ENCODE data around the gene FCRL6. TPM values are rescaled to one million over a fixed set of nuclear protein-coding genes. Genes with fewer than 3 reads are reported as not detected.

FCRL6 gene
- total RNA-seq, 1 experiment from 2014 or later = not detected

DNA sequence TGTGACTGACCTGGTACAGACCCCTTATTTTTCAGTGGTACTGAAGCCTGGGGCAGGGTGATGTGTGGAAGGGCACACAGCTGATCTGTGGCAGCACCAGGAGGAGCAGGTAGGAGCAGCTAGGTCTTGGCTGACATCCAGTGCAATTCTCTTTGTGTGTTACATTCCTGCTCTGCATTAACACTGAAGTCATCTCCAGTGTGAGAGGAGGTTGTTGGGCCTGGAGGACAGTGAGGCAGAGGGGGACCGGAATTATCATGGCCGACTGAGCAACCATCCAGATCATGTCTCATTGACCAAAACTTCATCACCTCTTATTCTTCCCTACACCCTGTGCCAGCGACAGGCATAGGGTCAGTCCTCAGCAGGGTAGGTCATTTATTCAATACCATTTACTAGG lies 26.0 kb downstream of the FCRL6 start:
- no peak for DNase-seq (ENCODE audit: low read depth)
- in situ Hi-C loops (cut with HindIII; ENCODE audit: low pct_unique_long_range_greater_than_20kb, low sequenced_read_pairs) = no loop called here

DNA sequence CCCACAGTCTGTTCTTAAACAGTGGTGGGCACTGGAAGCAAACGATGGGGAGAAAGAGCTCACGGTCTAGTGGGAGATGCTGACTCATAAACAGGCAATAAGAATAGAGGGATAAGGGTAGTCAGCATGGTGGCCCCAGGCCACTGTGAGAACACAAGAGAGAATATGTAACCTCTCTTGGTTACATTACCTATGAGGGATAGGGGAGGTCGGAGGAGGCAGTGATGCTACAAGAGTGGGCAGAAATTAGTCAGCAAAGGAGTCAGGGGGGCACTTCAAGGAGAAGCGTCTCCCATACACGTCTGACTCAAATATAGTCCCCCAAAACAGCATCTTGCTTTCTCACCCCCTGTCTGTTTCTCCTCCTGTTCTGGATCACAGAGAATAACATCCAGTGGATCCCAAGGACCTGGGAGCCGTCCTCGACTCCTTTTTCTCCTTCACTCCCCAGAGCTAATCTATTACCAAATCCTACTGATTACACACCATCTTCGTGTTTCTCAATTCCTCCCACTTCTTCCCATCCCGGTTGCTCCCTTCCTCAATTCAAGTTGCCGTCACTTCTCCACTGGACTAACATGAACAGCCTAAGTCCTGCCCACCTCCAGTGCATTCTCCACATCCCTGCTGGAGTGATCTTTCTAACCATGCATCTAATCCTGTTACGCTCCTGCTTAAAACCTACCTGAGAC lies 26.6 kb downstream of the FCRL6 start:
- in situ Hi-C loops (cut with HindIII; ENCODE audit: low pct_unique_long_range_greater_than_20kb, low sequenced_read_pairs) = no loop called here
- no peak for DNase-seq (ENCODE audit: low read depth)

DNA sequence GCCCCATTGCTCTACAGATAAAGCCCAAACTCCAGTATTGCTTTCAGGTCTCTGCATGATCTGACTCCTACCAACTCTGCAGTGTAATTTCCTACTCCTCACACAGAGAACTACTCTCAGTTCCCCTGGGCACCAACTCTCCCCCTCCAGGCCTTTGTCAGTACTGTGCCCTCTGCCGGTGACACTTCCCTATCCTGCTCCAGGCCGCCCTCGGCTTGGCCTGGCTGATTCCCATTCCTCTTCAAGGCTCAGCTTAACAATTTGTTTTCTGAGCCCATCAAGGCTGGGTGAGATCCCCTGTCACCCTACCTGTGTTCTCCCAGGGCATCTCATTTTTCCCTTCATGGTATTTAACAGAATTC lies 27.1 kb downstream of the FCRL6 start:
- DNase-seq (ENCODE audit: low read depth) = no peak
- in situ Hi-C loops (cut with HindIII; ENCODE audit: low pct_unique_long_range_greater_than_20kb, low sequenced_read_pairs) = no loop called here

DNA sequence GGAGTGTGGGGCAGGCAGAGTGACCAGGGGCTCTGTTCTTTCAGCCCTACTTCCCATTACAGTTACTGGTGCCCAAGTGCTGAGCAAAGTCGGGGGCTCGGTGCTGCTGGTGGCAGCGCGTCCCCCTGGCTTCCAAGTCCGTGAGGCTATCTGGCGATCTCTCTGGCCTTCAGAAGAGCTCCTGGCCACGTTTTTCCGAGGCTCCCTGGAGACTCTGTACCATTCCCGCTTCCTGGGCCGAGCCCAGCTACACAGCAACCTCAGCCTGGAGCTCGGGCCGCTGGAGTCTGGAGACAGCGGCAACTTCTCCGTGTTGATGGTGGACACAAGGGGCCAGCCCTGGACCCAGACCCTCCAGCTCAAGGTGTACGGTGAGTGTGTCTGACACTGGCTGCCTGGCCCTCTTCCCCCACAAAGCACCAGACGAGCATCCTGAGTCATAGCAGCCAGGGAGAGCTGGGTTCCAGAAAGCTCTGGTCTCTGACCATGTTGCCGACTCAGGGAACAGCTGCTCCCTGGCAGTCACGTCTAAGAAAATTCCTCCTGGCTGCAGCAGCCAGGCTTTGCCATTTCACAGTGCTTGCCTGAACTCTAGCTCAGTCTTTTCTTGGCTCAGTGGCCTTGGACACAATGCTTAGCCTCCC lies 27.8 kb downstream of the FCRL6 start:
- in situ Hi-C loops (cut with HindIII; ENCODE audit: low pct_unique_long_range_greater_than_20kb, low sequenced_read_pairs) = no loop called here
- DNase-seq (ENCODE audit: low read depth) = no peak

DNA sequence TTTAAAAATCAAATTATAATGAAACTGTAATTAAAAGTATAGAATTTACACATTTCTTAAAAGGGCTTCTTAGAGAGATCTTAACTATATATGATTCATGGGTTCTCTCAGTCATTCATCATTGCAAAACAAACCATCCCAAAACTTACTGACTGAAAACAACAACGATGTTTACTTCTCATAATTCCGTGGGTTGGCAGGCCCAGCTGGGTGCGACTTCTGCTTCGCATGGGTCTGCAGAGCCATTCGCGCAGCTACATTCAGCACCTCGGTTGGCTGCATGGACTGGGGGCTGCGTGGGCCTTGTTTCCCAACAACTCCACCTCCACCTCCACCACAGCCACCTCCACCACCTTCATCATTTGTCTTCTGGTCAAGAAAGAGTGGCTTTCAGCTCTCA lies 28.6 kb downstream of the FCRL6 start:
- in situ Hi-C loops (cut with HindIII; ENCODE audit: low pct_unique_long_range_greater_than_20kb, low sequenced_read_pairs) = no loop called here

DNA sequence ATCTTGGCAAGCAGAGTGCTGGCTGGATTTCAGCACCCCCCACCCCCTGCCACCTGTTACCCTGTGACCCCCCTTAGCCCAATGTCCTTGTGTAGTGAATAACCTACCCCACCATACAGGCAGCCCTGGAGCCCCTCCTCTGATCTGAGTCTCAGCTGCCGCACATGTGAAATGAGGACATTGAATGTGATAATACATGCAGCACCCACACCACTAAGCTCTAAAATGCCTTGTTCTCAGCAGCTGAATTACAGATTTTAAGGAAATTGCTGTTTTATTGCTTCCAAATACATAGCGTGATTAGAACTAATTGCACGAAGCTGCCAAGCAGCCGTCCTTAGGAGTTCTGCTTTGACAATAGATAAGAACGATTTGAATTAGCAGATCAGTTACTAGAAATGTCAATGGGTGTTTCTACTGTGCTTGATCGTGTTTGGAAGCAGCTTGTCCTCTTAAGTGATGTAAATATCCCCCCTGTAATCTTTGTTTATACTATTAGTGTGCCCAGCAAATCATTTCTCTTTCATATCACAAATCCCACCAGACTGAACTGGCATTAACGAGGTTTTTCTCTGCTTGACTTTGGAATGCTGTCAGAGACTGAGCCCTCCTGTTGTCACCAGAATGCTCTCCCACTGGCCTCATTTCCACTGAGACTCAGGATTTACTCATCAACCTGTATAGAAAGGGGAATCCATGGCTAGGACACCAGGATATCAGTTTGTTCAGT lies 29.4 kb downstream of the FCRL6 start:
- DNase-seq (ENCODE audit: low read depth) = no peak
- in situ Hi-C loops (cut with HindIII; ENCODE audit: low pct_unique_long_range_greater_than_20kb, low sequenced_read_pairs) = no loop called here

More for the DNA sequence above, 28.6 kb downstream of the FCRL6 start:
- no peak for DNase-seq (ENCODE audit: low read depth)

DNA sequence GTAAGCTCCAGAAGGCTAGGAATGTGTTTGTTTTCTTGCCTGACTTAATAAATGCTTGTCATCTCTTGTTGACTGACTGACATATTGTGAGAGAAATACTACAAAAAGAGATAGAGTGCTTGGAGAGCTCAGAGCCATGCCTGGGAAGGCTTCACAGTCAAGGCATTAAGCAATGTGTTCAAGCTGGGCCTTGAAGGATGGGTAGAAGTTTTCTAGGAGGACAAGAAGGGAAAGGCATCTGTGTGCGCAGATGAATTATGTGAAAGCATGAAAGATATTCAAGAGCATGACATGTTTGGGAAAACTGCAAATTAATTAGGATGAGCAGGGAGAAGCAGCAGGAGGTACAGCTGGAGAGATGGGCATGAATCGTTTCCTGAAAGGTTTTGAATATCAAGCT lies 30.1 kb downstream of the FCRL6 start:
- no peak for DNase-seq (ENCODE audit: low read depth)
- in situ Hi-C loops (cut with HindIII; ENCODE audit: low pct_unique_long_range_greater_than_20kb, low sequenced_read_pairs) = no loop called here

DNA sequence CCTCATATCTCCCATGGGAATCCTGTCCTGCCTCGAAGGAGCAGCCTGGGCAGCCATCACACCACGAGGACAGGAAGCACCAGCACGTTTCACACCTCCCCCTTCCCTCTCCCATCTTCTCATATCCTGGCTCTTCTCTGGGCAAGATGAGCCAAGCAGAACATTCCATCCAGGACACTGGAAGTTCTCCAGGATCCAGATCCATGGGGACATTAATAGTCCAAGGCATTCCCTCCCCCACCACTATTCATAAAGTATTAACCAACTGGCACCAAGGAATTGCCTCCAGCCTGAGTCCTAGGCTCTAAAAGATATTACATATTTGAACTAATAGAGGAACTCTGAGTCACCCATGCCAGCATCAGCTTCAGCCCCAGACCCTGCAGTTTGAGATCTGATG lies 33.2 kb downstream of the FCRL6 start:
- DNase-seq (ENCODE audit: low read depth) = no peak
- in situ Hi-C loops (cut with HindIII; ENCODE audit: low pct_unique_long_range_greater_than_20kb, low sequenced_read_pairs) = no loop called here

DNA sequence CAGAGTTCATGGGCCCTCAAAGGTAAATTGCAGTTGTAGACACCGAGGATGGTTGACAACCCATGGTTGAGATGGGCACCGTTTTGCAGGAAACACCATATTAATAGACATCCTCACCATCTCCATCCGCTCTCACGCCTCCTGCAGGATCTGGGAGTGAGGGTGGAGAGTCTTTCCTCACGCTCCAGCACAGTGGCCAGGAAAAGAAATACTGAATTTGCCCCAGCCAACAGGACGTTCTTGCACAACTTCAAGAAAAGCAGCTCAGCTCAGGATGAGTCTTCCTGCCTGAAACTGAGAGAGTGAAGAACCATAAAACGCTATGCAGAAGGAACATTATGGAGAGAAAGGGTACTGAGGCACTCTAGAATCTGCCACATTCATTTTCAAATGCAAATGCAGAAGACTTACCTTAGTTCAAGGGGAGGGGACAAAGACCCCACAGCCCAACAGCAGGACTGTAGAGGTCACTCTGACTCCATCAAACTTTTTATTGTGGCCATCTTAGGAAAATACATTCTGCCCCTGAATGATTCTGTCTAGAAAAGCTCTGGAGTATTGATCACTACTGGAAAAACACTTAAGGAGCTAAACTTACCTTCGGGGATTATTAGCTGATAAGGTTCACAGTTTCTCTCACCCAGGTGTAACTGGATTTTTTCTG lies 33.8 kb downstream of the FCRL6 start:
- in situ Hi-C loops (cut with HindIII; ENCODE audit: low pct_unique_long_range_greater_than_20kb, low sequenced_read_pairs) = no loop called here
- DNase-seq (ENCODE audit: low read depth) = no peak

DNA sequence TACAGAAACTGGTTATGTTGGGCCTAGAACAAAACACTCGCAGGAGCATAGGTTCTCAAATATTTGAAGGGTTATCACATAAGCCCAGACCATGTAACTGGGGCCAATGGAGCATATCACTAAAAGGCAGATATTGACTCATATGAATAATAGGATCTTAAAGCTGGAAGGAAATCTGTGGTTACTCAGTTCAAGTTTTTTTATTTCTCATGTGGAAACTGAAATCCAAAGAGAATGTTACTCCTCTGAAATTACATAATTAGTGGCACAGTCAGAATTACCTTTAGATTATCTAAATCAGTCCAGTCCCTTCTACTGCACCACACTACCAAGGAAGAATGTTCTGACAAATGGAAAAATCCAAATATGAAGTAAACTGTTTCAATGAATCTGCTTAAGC lies 36.6 kb downstream of the FCRL6 start:
- DNase-seq (ENCODE audit: low read depth) = no peak
- in situ Hi-C loops (cut with HindIII; ENCODE audit: low pct_unique_long_range_greater_than_20kb, low sequenced_read_pairs) = no loop called here

DNA sequence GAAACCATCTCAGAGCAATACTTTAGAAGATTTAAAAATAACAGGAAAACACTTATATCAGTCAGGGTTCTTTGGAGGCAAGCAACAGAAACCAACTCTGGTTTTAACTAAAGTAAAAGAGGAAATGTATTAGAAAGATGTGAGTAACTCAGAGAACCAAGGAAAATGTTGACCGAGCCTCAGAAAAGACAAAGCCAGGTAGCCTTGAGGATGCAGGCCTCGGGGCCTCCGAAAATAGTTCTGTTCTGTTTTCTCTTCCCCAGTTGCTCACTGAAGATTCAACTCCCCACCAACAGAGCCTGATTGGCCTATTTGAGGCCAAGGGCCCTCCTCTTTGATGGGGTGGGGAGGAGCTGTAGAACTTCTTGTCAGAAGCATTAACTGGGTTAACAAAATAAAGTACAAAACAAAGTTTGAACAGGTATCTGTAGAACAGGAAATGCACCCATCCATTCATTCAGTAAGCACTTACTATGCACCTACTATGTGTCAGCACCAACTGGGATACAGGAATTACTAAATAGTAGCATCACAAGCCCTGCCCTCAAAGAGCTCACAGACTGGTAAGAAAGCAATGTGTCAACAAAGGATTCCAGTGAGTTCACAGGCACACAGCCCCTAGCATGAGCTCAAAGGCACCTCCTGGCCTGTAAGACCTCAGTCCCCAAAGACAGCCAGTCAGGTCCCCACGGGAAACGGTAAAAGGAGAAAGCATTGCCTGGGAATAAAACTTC lies 37.1 kb downstream of the FCRL6 start:
- DNase-seq (ENCODE audit: low read depth) = no peak
- in situ Hi-C loops (cut with HindIII; ENCODE audit: low pct_unique_long_range_greater_than_20kb, low sequenced_read_pairs) = no loop called here

DNA sequence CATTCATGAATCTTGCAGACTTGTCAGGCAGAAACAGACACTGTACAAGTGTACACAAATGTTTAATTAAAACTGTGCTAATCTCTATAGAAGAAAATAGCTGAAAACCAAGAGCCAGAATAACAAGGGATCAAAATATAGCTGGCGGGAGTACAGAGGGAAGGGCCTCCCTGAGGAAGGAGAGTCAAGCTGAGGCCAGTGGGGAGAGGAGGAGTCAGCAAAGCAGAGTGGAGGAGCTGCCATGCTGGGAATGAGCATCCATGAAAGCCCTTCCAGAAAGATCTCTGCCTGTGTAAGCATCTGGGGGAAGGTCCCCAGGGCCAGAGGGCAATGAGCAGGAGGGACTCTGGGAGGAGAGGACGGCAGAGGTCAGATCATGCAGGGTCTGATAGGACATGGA lies 39.6 kb downstream of the FCRL6 start:
- in situ Hi-C loops (cut with HindIII; ENCODE audit: low pct_unique_long_range_greater_than_20kb, low sequenced_read_pairs) = no loop called here
- DNase-seq (ENCODE audit: low read depth) = no peak

DNA sequence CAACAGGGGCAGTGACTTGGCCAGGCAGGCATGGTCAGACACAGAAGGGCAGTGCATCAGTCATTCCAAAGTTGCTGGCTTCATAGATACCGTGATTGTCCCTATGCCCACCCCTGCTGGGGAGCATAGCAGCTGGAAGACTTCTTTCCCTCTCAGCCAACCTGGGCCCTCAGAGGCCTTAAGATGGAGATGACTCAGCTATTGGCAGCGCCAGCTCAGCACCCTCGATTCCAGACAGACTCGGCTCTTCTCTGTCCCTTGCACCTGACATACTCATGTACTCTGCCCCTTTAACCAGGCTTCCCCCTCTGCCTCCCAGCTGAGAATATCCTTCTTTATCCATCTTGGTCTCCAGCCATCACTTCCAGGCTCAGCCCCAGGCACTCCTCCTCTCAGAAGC lies 41.3 kb downstream of the FCRL6 start:
- in situ Hi-C loops (cut with HindIII; ENCODE audit: low pct_unique_long_range_greater_than_20kb, low sequenced_read_pairs) = no loop called here
- no peak for DNase-seq (ENCODE audit: low read depth)

DNA sequence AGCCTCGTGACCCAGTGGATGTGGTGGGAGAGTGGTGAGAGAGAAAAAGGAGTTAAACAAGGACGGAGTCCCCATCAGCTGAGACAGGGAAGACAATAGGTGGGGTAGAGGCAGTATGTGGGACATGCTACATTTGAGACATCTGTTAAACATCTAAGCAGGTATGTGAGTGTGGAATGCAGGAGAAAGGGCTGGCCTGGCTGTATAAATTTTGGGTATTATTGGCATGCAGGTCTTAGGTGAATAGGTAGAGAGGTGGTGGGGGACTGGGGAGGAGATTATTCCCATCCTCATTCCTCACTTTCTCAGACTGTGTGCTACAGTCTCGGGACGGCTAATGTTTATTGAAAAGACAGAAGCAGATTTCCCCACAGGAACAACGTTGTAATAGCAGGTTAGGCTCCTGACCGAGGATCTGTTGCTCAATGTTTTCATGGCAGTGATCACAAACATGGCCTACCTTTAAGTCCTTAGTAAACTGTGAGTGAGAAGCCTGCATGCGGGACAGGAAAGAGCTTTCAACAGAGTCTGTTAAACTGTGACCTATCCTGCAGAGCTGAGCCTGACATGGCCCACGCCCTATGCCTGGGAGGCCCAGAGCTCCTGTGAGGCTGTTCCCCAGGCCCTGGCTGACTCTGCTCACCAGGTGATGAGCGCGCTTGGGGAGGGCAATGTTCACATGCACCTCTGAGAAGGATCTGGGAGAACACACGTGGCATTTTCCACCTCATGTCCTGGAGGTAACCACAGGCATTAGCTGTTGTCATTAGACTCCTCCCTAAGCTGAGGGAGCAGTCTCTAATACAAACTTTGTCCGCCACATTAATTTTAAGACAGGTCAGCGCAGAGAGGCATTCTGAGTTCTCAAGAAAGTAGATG lies 43.8 kb downstream of the FCRL6 start:
- DNase-seq (ENCODE audit: low read depth) = peak; percentile 39
- in situ Hi-C loops (cut with HindIII; ENCODE audit: low pct_unique_long_range_greater_than_20kb, low sequenced_read_pairs) = no loop called here

DNA sequence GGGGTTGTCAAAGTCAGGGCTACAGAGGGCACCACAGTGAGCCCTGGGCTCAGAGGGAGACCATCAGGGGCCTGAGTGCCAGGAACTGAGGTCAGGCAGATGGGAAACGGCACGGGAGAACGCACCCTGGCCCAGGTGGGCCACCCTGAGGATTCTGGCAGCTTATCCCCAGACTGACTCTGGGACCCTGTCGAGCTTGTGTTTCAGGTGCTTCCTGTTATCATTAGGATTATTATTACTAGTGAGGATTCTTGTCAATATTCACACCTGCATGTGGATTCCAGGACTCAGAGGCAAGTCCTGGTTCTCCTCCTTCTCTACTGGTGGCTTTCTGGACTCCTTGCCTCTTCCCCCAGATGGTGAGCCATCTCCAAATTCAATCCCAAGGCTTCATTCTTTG lies 45.1 kb downstream of the FCRL6 start:
- in situ Hi-C loops (cut with HindIII; ENCODE audit: low pct_unique_long_range_greater_than_20kb, low sequenced_read_pairs) = no loop called here
- no peak for DNase-seq (ENCODE audit: low read depth)

DNA sequence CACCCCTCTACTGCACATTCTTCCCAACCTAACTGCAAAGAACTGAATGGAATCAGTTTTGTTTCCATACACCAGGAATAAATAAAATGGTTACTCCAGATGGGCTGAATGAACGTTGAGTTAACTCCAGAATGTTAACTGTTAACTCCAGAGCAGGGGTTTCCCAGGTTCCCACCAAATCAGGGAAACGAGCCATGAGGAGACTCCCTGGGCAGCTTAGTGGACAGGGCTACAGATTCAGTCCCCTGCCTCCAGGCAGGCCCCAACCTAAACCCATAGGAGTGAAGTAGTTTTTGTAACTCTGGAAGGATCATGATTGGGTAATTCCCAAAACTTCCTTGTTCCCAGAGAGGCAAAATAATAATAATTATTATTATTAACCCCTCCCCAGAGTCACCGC lies 46.2 kb downstream of the FCRL6 start:
- DNase-seq (ENCODE audit: low read depth) = no peak
- in situ Hi-C loops (cut with HindIII; ENCODE audit: low pct_unique_long_range_greater_than_20kb, low sequenced_read_pairs) = no loop called here

DNA sequence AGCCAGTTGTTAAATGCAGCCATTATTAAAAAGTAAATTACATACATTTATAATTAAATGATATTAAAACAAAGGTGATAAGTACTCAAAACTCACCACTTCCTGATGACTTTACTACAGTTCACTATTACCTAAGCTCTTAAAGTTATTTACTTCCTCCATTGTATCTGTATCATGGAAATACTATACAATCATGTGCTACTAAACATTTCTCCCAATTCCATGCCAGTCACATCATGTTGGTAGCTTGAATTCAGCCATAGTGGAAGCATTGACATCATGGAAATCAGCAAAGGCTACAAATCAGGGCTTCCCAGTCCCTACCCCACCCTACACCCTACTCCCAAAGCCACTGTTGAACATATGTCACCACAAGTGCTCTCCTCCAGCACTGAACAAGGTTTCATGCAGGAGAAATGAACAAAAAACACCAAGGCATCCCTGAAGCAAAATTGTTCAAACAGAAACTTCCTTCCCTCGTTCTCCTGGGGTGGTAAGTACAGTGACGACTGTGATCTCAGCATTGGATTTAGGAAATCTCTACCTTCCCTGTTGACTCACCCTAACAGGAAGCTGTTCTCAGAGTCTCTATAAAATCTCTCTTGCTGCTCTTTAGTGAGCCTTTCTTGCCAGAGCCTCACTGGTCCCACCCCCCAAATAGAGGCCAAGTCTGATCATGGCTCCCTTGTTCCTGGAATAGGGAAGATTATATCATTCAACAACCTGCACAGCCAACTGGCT lies 47.6 kb downstream of the FCRL6 start:
- DNase-seq (ENCODE audit: low read depth) = no peak
- in situ Hi-C loops (cut with HindIII; ENCODE audit: low pct_unique_long_range_greater_than_20kb, low sequenced_read_pairs) = no loop called here
